ENCODE data around the gene VEGFC.

Gene VEGFC

DNA sequence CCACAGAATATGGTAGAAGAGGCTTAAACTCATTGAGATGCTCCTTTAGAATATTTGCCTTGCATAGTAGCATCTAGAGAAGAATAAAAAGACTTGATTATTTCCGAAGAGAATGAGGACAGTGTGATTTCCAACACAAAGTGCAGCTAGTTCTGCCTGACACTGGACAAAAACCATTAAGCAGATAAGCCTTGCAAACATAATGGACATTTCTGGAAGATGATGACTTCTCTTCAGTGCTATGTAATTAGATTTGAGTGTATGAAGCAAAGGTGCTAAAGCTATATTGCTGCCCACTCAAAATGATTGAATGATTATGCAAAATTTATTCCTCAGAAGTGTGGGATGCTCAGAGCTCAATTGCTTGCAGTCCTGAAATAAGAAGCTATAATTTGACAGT is 156.4 kb downstream of the VEGFC start:
- TF ChIP-seq, protein P1, sequence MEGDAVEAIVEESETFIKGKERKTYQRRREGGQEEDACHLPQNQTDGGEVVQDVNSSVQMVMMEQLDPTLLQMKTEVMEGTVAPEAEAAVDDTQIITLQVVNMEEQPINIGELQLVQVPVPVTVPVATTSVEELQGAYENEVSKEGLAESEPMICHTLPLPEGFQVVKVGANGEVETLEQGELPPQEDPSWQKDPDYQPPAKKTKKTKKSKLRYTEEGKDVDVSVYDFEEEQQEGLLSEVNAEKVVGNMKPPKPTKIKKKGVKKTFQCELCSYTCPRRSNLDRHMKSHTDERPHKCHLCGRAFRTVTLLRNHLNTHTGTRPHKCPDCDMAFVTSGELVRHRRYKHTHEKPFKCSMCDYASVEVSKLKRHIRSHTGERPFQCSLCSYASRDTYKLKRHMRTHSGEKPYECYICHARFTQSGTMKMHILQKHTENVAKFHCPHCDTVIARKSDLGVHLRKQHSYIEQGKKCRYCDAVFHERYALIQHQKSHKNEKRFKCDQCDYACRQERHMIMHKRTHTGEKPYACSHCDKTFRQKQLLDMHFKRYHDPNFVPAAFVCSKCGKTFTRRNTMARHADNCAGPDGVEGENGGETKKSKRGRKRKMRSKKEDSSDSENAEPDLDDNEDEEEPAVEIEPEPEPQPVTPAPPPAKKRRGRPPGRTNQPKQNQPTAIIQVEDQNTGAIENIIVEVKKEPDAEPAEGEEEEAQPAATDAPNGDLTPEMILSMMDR (IDR thresholded peaks at IDR 0.05; ENCODE audit: control extremely low read depth, extremely low read depth, low read depth, missing control alignments), result no peak
- POLR2A ChIA-PET, result no interaction called here
- CTCF ChIA-PET, result interaction anchor here (1.6 to 2.5 kb wide), 2 partner anchors 13 to 44 kb away, joined by 3 to 8 read pairs; no protein-coding TSS in a partner anchor

DNA sequence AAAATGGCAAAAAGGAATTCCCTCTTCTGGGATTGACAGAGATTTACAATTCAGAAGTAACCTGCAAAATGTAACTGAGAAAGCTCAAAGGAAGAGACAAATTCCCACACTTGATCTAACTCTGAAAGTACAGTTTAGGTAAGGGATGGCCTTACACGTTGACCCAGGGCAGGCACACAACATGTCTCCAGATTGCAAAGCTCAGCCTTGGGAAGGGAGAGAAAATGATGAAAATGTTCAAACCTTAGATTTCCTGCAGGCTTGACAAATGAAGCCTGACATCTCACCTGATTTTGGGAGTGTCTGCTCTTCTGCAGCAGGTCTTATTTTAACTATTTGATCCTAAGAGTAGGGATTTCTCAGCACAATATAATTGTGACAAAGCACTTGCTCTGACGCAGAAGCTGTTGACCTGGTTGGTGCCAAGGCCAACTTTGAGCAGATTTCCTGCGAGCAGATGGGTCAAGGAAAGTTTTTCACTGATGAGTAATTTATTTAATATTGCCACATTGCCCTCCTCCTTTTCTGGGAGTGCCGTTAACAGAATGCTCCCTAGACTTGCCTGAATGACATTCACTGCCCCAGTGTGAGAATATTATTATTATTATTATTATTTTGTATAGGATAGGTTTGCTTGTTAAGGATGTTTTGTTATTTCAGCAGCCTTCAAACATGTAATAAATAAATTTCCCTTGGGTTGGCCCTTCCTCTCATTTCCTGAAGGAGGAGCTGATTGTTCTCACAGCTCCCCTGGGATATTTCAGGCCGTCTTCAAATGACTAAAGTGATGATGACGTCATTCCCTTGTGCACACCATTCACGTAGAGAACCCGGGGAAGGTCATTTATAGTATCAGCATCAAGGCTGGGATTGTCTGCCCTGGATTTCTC is 157.1 kb downstream of the VEGFC start:
- DNase-seq (ENCODE audit: extremely low spot score), result no peak
- TF ChIP-seq, protein P1 (IDR thresholded peaks at IDR 0.05; ENCODE audit: control extremely low read depth, extremely low read depth, low read depth, missing control alignments), result no peak
- POLR2A ChIA-PET, result no interaction called here
- CTCF ChIA-PET, result interaction anchor here (1.6 to 2.5 kb wide), 2 partner anchors 12 to 43 kb away, joined by 3 to 8 read pairs; no protein-coding TSS in a partner anchor

More for the DNA sequence above, 156.4 kb downstream of the VEGFC start:
- no peak for DNase-seq (ENCODE audit: extremely low spot score)

All from GM10248 (cell line).